ENCODE results near the gene LRRTM4.

LRRTM4 gene

GRCh38 chr2:77521931-77522470, at the start of gene LRRTM4:
LRRTM4 (minus strand) TSS chr2:77522376.
- DNase-seq (ENCODE audit: low read depth): no peak

DNA sequence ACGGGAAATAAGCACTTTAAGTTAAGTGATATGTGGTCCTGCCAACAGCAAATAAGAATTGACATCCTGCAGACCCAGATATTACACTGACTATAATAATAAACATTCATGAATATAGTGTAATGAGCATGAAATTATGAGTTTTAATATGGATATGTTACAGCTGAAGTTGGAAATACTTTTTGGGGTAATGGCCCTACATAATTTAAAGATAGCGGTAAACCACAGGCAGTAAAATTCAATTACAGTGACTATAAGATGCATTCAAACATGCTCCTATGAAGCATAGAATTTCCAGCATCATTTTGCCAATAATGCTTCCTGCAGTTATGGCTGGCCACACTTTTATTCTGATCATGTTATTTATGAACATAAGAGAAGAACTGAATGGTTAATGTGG, 49.4 kb upstream of the LRRTM4 start:
- no peak for DNase-seq (ENCODE audit: low read depth)

GRCh38 chr2:77567723-77568122, 45.5 kb upstream of the LRRTM4 start:
- DNase-seq (ENCODE audit: low read depth): no peak

- DNase-seq (ENCODE audit: low read depth): no peak
These were observed 44.4 kb upstream of the LRRTM4 start for GRCh38 chr2:77566582-77566981.

- no peak for DNase-seq (ENCODE audit: low read depth)
These were observed 44.0 kb upstream of the LRRTM4 start for GRCh38 chr2:77566131-77566530.

GRCh38 chr2:77552956-77553355, 30.8 kb upstream of the LRRTM4 start:
- DNase-seq (ENCODE audit: low read depth): no peak

DNA sequence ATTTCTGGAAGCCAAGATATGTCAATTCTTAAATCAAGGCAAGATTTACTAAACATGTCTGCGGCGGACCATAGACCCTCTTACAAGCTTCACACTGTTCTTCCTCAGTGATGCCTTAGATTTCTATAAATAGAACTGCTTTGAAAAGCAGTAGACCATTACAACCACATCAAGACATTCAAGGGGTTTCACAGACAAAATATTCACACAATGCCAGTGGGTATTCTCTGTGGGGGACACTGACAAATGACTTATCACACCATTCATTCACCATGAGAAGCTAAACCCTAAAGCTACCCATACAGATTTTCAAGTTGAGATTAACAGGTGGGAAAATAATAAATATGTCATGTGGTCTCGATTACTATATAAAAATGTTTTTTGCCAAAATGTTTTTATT, 15.9 kb upstream of the LRRTM4 start:
- DNase-seq (ENCODE audit: low read depth): no peak

GRCh38 chr2:77522888-77523287, 712 bp upstream of the LRRTM4 start:
- DNase-seq (ENCODE audit: low read depth): no peak

GRCh38 chr2:77521548-77521891, 656 bp downstream of the LRRTM4 start:
- DNase-seq (ENCODE audit: low read depth): no peak

- DNase-seq (ENCODE audit: low read depth): no peak
These were observed 1.3 kb downstream of the LRRTM4 start for GRCh38 chr2:77520641-77521547.

DNA sequence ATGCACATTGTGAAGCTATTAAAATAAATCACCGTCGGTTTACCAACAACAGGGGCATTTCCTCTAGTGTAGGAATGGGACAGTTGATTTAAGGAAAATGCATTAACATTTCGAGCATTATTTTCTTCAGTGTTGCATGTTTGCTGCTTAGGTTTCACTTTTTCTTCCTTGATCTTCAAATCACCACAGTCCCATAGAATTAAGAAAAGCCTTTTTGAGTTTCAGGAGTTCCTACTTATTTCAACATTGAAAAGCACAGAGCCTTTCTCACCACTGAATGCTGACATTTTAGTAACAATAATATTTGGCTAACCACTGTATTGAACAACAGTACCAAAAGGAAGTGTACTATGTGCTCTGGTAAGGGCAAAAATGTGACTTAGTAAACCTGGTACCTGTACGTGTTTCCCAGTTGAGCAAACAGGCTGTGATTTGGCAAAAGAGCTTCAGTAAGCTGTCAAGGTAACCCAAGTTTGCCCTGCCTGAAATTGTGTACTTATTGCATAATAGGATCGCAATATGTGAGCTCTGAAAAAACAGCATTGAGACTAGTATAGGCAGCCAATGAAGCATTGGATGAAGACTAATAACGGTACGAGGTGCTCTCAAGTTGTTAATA, 2.2 kb downstream of the LRRTM4 start:
- DNase-seq (ENCODE audit: low read depth): no peak

- no peak for DNase-seq (ENCODE audit: low read depth)
These were observed 2.9 kb downstream of the LRRTM4 start for GRCh38 chr2:77519164-77519887.

GRCh38 chr2:77518311-77518710, 3.9 kb downstream of the LRRTM4 start:
- no peak for DNase-seq (ENCODE audit: low read depth)

DNA sequence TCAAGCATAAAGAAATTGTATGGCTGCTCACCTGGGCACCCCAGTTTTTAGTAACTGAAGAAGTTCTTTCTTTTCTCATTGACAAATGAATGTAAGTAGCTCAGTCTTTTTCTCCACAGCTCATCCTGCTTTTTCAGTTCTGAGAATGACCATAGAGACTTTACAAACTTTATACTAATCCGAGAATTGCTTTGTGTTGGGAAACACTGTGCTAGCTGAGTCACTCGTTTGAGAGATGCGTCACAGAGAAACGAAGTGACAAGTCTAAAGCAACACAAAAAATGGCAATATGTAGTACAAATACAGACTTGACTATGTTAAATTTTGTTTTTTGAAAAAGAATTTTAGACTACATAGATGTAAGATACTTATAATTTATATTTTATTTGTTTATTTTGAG, 9.0 kb downstream of the LRRTM4 start:
- DNase-seq (ENCODE audit: low read depth): no peak

- no peak for DNase-seq (ENCODE audit: low read depth)
These were observed 9.7 kb downstream of the LRRTM4 start for GRCh38 chr2:77512507-77512906.

DNA sequence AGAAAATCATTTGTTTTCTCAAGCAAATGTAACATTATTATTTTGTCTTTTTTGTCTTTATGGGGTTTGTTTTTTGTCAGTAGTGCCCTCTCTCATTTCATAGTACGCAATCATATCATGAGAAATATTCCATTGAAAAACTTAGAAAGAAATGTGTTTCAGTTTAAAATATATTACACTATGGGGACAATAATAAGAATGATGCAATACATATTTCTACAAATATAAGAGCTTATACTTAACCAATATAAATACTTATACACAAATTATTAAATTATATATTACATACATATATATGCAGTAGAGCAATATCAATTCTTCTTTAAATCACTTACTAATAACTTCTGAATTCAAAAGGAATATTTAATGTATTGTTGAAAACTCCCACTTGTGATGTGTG, 13.7 kb downstream of the LRRTM4 start:
- no peak for DNase-seq (ENCODE audit: low read depth)

DNA sequence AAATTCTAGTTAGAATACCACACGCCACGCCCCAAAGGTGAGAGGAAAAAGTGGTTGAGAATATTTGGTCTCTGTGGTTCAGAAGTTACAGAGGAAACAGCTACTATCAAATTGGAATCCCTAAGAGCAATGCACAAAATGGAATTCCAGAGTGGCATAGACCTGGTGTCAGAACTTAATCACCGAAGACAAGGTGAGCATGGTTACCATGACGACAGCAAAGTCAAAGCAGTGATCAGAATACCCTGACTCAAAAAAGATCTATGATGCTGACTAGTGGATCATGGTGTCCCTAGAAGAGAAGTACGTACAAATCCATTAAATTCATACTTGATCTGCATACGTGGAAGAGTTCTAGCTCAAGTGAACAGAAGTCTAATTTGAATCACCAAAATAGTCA, 14.5 kb downstream of the LRRTM4 start:
- no peak for DNase-seq (ENCODE audit: low read depth)

- no peak for DNase-seq (ENCODE audit: low read depth)
These were observed 34.0 kb downstream of the LRRTM4 start for GRCh38 chr2:77488141-77488540.

DNA sequence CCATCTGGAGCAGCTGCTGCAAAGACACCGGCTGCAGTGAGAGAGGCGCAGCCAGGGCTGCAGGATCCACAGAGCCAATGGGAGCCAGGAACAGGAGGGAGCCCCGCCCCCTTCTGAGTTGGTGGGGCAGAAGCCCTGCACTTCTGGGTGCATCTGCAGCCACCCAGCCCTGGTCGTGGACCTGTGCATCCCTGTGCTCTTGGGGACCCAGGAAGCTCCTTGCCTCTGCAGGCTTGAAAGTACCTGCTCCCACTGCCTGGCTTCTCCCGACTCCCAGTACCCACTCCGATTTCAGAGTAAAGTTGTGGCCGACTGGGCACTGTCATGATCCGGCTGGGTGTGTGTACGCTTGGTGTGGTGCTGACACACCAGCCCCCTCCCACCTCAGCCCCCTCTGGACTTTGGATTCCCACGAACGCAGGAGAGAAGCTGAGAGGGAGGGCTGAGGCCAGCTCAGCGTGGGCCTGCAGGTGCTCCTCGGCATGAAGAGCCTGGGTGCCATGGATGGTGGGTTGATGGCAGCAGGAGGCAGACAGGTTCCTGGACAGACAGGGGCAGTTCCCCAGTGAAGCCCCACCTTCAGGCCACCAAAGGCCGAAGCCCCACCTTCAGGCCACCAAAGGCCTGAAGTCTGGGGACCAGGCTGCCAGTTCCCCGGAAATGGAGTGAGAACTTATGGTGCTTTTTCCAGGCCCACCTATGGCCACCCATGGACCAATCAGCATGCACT, 34.9 kb downstream of the LRRTM4 start:
- DNase-seq (ENCODE audit: low read depth): no peak

GRCh38 chr2:77484026-77484425, 38.1 kb downstream of the LRRTM4 start:
- no peak for DNase-seq (ENCODE audit: low read depth)

- DNase-seq (ENCODE audit: low read depth): no peak
These were observed 42.3 kb downstream of the LRRTM4 start for GRCh38 chr2:77479895-77480294.

DNA sequence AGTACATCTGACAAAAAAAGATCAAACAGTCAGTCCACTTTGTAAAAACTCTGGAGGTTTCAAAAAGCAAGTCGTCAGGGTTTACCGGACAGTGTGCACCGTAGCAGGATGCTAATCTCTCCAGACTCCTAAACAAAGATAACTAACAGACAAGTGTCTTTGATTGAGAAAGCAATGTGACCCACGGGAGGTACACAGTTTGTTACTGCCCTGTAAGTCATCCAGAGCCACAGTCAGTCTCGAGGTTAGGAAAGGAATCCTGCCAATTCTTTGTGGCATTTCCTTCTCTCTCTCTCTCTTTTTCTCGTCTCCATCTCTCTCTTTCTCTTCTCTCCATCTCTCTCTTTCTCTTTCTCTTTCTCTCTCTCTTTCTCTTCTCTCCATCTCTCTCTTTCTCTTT, 42.8 kb downstream of the LRRTM4 start:
- no peak for DNase-seq (ENCODE audit: low read depth)
